Stimulated activated naive CD4-positive, alpha-beta T cell (primary cell): Measurements from ENCODE around the gene CALHM1.
A peak's percentile ranks its signal among the peaks of the same experiment; 100 is the strongest.
"Not testable (repeated sequence)": the region's sequence is repeated elsewhere in the genome, so short reads cannot be mapped to it uniquely, and the experiment has no call there.

Experiments used
- DNase-seq, 6 experiments: peaks; one replicate each; lab custom pipeline; 2025; lab: John Stamatoyannopoulos, UW

CALHM1 gene

GRCh38 chr10:103458720-103459119 is at the start of gene CALHM1:
Gene CALHM1 (minus strand): TSS chr10:103458900. CDS start chr10:103458751, 149 bp downstream.
- no peak for DNase-seq

GRCh38 chr10:103507235-103508191 is 48.8 kb upstream of the CALHM1 start:
- no peak for DNase-seq

GRCh38 chr10:103506061-103506460 is 47.4 kb upstream of the CALHM1 start:
- DNase-seq = no peak

- DNase-seq = no peak
Measured at GRCh38 chr10:103504181-103504783, 45.6 kb upstream of the CALHM1 start.

- not testable (repeated sequence) for DNase-seq
Measured at GRCh38 chr10:103503777-103504176, 45.1 kb upstream of the CALHM1 start.

- no peak for DNase-seq
Measured at GRCh38 chr10:103502849-103503660, 44.4 kb upstream of the CALHM1 start.

GRCh38 chr10:103501186-103501585 is 42.5 kb upstream of the CALHM1 start:
- DNase-seq = no peak

GRCh38 chr10:103500481-103500880 is 41.8 kb upstream of the CALHM1 start:
- no peak for DNase-seq

- DNase-seq = no peak
Measured at GRCh38 chr10:103499881-103500280, 41.2 kb upstream of the CALHM1 start.

GRCh38 chr10:103498936-103499638 is 40.4 kb upstream of the CALHM1 start:
- no peak for DNase-seq

- no peak for DNase-seq
Measured at GRCh38 chr10:103497161-103497915, 38.6 kb upstream of the CALHM1 start.

GRCh38 chr10:103495321-103495720 is 36.6 kb upstream of the CALHM1 start:
- DNase-seq = no peak

- no peak for DNase-seq
Measured at GRCh38 chr10:103493916-103494877, 35.5 kb upstream of the CALHM1 start.

- DNase-seq = peak in 1 of 6 experiments; percentile 11
Measured at GRCh38 chr10:103493362-103493915, 34.7 kb upstream of the CALHM1 start, which contains the start of gene NEURL1. Gene NEURL1 (plus strand): TSS chr10:103493705. CDS start chr10:103494388, 683 bp downstream.

GRCh38 chr10:103492655-103493261 is 34.1 kb upstream of the CALHM1 start:
- DNase-seq = no peak

GRCh38 chr10:103491729-103492364 is 33.1 kb upstream of the CALHM1 start:
- DNase-seq = no peak

- DNase-seq = no peak
Measured at GRCh38 chr10:103490986-103491314, 32.2 kb upstream of the CALHM1 start.

- DNase-seq = no peak
Measured at GRCh38 chr10:103487410-103487708, 28.7 kb upstream of the CALHM1 start.
